Stimulated activated naive CD8-positive, alpha-beta T cell treated with anti-CD3 and anti-CD28 coated beads, Interleukin-15, Interleukin-2, amounts not matched to agents 100 ng/mL and 50 ng/mL, for 24 hours (primary cell): ENCODE data around the gene VSNL1.

ENCODE experiments used
- H3K27ac Mint-ChIP-seq: one replicate; pipeline ENCODE4 v1.8.0; 2021; ENCODE audit warnings: mild to moderate bottlenecking, mixed read lengths
- H3K27me3 Mint-ChIP-seq: one replicate; pipeline ENCODE4 v1.8.0; 2021; ENCODE audit warnings: mixed read lengths
- H3K36me3 Mint-ChIP-seq: one replicate; pipeline ENCODE4 v1.8.0; 2021; ENCODE audit warnings: low read depth, mixed read lengths
- H3K4me1 Mint-ChIP-seq: one replicate; pipeline ENCODE4 v1.8.0; 2021; ENCODE audit warnings: low read depth, mixed read lengths
- H3K4me3 Mint-ChIP-seq: one replicate; pipeline ENCODE4 v1.8.0; 2021; ENCODE audit warnings: mild to moderate bottlenecking, mixed read lengths
- H3K9me3 Mint-ChIP-seq: one replicate; pipeline ENCODE4 v1.8.0; 2021; ENCODE audit warnings: mixed read lengths

VSNL1 gene

GRCh38 chr2:17606851-17607250 is 66.4 kb downstream of the VSNL1 start:
- Mint-ChIP-seq H3K4me1 (no peaks in the 10 kb centered on the region), H3K27me3 (peaks cover 19% of the 10 kb centered on the region), H3K9me3 (no peaks in the 10 kb centered on the region), H3K4me3 (no peak overlapping the region), H3K36me3 (no peaks in the 10 kb centered on the region), H3K27ac (no peak overlapping the region)

DNA sequence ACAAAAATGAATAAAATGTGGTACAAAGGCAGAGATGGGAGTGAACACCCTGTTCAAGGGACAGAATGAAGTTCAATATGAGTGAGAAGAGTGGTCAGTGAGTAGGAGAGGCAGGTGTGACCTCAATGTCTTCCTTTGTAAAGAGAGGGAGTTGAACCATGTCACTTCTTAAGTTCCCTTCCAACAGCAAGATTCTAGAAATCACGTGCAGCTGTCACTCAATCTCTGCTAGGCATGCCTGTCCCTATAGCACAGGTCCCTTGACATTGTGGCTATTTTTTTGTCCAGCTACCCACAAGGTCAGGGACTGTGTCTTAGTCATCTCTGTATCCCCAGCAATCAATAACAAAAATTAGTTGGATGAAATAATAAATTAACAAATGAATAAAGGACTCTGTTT is 66.9 kb downstream of the VSNL1 start:
- Mint-ChIP-seq H3K4me1 (no peaks in the 10 kb centered on the region), H3K27ac (no peak overlapping the region), H3K36me3 (no peaks in the 10 kb centered on the region), H3K4me3 (no peak overlapping the region), H3K9me3 (no peaks in the 10 kb centered on the region), H3K27me3 (peaks cover 19% of the 10 kb centered on the region)

GRCh38 chr2:17608251-17608650 is 67.8 kb downstream of the VSNL1 start:
- Mint-ChIP-seq H3K27ac (no peak overlapping the region), H3K4me3 (no peak overlapping the region), H3K9me3 (no peaks in the 10 kb centered on the region), H3K27me3 (peaks cover 19% of the 10 kb centered on the region), H3K4me1 (no peaks in the 10 kb centered on the region), H3K36me3 (no peaks in the 10 kb centered on the region)

- H3K27ac Mint-ChIP-seq = no peak overlapping the region
- H3K36me3 Mint-ChIP-seq = no peaks in the 10 kb centered on the region
- H3K9me3 Mint-ChIP-seq = no peaks in the 10 kb centered on the region
- H3K27me3 Mint-ChIP-seq = peaks cover 24% of the 10 kb centered on the region
- no peaks in the 10 kb centered on the region for H3K4me1 Mint-ChIP-seq
- H3K4me3 Mint-ChIP-seq = no peak overlapping the region
Observed at GRCh38 chr2:17610521-17610920, 70.0 kb downstream of the VSNL1 start.

DNA sequence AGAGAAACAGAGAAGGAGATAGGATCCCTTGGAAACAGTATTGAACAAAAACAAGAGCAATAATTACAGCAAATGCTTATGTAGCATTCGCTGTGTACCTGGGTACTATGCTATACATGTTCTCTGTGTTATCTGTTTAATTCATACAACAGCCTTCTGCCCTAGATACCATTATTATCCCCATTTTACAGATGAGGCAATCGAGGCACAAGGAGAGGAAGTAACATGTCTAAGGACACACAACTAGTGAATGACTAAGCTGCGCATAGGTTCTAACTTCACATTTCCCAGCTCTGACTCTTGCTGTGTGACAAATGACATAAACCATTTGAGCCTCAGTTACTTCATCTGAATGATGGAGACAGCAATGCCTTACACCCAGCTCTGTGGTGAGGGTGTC is 70.5 kb downstream of the VSNL1 start:
- no peaks in the 10 kb centered on the region for H3K9me3 Mint-ChIP-seq
- H3K27ac Mint-ChIP-seq = no peak overlapping the region
- no peaks in the 10 kb centered on the region for H3K36me3 Mint-ChIP-seq
- H3K4me3 Mint-ChIP-seq = no peak overlapping the region
- peaks cover 24% of the 10 kb centered on the region for H3K27me3 Mint-ChIP-seq
- no peaks in the 10 kb centered on the region for H3K4me1 Mint-ChIP-seq

DNA sequence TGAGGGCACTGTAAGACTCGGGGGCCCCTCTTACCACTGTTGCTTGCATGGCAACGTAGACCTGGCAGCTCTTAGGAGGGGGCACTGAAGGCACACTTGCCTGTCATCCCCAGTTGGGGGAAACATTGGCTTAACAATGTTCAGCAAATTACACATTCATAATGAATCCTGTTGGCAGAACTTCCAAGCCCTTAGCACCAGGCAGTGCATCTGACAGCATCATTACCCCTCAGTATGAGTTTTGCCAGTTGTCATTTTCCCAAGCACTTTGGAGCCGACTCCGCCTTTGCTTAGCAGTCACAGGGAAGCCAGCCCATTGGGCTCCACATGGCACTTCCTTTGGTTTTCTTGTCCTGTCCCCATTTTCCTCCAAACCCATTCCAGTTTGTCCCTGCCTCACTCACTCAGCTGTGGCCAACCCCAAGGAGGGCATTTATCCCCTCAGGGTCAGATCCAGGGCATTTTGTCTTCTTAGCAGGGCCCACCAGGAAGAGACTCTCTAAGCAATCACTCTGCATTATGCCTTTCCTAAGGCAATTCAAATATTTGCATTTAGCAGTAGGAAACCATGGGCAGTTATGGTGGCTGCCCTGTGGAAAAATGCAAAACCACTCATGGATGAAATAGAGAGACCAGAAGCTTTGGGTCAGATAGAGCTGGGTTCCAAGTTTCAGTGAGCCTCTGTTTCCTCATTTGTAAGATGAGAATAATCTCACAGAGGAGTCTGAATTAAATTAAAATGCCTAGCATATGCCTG is 73.9 kb downstream of the VSNL1 start:
- H3K4me3 Mint-ChIP-seq = no peak overlapping the region
- H3K9me3 Mint-ChIP-seq = no peaks in the 10 kb centered on the region
- peaks cover 13% of the 10 kb centered on the region for H3K27me3 Mint-ChIP-seq
- H3K27ac Mint-ChIP-seq = no peak overlapping the region
- H3K4me1 Mint-ChIP-seq = no peaks in the 10 kb centered on the region
- no peaks in the 10 kb centered on the region for H3K36me3 Mint-ChIP-seq

DNA sequence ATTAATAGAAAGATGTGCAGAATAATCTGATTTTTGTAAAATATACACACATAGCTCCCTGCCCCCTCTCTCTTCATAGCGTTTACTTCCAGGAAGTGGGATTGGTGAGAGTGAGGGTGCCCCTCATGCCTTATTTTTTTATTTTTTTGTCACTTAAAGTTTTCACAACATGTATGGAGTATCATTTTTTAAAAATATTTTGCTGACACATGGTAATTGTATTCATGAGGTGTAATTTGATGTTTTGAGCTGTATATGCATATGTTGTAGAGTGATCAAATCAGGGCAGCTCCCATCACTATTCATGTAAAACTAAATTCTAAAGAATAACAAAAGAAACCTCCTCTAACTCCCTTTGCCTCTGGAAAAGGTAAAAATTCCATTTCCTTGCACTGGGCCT is 74.7 kb downstream of the VSNL1 start:
- H3K27me3 Mint-ChIP-seq = peaks cover 13% of the 10 kb centered on the region
- H3K27ac Mint-ChIP-seq = no peak overlapping the region
- H3K9me3 Mint-ChIP-seq = no peaks in the 10 kb centered on the region
- no peaks in the 10 kb centered on the region for H3K4me1 Mint-ChIP-seq
- no peaks in the 10 kb centered on the region for H3K36me3 Mint-ChIP-seq
- H3K4me3 Mint-ChIP-seq = no peak overlapping the region

- Mint-ChIP-seq H3K4me3 (no peak overlapping the region), H3K9me3 (no peaks in the 10 kb centered on the region), H3K4me1 (no peaks in the 10 kb centered on the region), H3K27me3 (peaks cover 11% of the 10 kb centered on the region), H3K36me3 (no peaks in the 10 kb centered on the region), H3K27ac (no peak overlapping the region)
Observed at GRCh38 chr2:17615728-17616351, 75.3 kb downstream of the VSNL1 start.

DNA sequence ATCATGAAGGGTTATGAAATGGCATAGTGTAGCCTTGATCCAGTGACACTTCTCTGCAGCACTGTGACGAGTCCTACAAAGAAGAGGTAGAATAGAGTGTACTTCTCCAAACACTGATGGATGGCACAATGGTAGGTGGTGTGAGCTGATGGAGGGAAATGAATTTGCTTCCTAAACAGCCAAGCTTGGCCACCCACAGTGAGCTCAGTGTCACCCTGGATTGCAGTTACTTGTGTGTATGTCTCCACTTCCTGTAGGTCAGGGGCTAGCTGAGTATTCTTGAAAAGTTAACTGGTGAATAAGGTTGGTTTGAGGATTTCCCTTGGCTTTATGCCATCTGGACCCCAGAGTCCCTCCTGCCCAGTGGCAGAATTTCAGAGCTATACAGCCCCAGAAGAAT is 75.9 kb downstream of the VSNL1 start:
- no peaks in the 10 kb centered on the region for H3K4me1 Mint-ChIP-seq
- H3K4me3 Mint-ChIP-seq = no peak overlapping the region
- peaks cover 17% of the 10 kb centered on the region for H3K27me3 Mint-ChIP-seq

DNA sequence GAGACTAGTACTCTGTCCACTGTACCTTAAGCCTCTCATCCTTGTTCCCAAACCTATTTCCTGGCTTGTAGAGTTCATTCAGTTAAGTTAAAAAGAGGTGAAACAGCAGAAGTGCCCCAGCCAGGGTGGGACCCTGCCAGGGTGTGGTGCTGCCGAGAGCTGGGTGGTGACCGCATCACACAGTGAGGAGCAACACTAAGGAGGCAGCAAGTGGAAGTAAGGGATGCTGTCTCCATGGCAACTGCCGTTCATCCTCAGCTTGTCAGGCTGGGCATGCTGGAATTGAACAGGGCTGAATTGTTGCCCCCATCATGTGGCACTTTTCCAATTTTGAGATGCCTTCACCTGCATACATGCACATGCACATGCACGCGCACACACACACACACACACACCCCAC is 77.0 kb downstream of the VSNL1 start:
- H3K4me3 Mint-ChIP-seq = no peak overlapping the region

More for the DNA sequence above, 75.9 kb downstream of the VSNL1 start:
- Mint-ChIP-seq H3K9me3 (no peaks in the 10 kb centered on the region), H3K36me3 (no peaks in the 10 kb centered on the region), H3K27ac (no peak overlapping the region)

GRCh38 chr2:17617955-17618354 is 77.5 kb downstream of the VSNL1 start:
- H3K27ac Mint-ChIP-seq = no peak overlapping the region
- peaks cover 17% of the 10 kb centered on the region for H3K27me3 Mint-ChIP-seq
- H3K4me1 Mint-ChIP-seq = no peaks in the 10 kb centered on the region
- H3K36me3 Mint-ChIP-seq = no peaks in the 10 kb centered on the region
- no peaks in the 10 kb centered on the region for H3K9me3 Mint-ChIP-seq
- no peak overlapping the region for H3K4me3 Mint-ChIP-seq

More for the DNA sequence above, 77.0 kb downstream of the VSNL1 start:
- Mint-ChIP-seq H3K27ac (no peak overlapping the region), H3K27me3 (peaks cover 17% of the 10 kb centered on the region), H3K36me3 (no peaks in the 10 kb centered on the region), H3K9me3 (no peaks in the 10 kb centered on the region), H3K4me1 (no peaks in the 10 kb centered on the region)

- Mint-ChIP-seq H3K27me3 (peaks cover 12% of the 10 kb centered on the region), H3K27ac (no peak overlapping the region), H3K36me3 (no peaks in the 10 kb centered on the region), H3K9me3 (no peaks in the 10 kb centered on the region), H3K4me3 (no peak overlapping the region), H3K4me1 (no peaks in the 10 kb centered on the region)
Observed at GRCh38 chr2:17620280-17620679, 79.8 kb downstream of the VSNL1 start.

DNA sequence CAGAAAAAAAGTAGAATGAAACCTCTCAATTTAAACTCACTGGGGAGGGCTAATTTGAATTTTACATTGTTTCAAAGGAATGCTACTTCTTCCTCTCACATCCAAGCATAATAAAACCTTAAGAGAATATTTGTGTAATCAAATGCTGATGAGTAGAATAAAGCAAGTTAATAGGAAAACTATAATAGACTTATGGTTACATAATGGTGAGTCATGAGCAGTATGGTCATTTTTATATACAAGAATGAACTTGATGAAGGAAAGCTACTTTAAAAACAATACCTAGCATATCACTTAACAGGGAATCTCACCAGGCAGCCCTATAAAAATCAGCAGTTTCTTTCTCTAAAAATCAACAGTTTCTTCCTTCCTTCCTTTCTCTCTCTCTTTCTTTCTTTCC is 80.3 kb downstream of the VSNL1 start:
- Mint-ChIP-seq H3K9me3 (no peaks in the 10 kb centered on the region), H3K27ac (no peak overlapping the region), H3K36me3 (no peaks in the 10 kb centered on the region), H3K4me3 (no peak overlapping the region), H3K4me1 (no peaks in the 10 kb centered on the region), H3K27me3 (peaks cover 12% of the 10 kb centered on the region)

DNA sequence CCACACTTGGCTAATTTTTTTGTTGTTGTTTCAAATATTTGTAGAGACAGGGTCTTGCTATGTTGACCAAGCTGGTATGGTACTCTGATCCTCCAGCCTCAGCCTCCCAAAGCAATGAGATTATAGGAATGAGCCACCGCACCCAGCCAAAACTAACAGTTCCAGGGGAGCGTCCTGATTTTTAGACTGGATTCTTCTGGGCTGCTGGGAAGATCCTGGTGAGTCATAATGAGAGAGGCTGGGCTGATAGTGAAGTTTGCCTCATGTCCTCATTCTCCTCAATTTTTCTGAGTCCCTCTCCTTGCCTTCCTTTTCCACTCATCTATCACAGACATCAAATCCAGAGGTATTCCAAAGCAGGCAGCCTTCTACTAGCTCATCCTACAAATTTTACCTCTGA is 81.3 kb downstream of the VSNL1 start:
- no peaks in the 10 kb centered on the region for H3K36me3 Mint-ChIP-seq
- peaks cover 12% of the 10 kb centered on the region for H3K27me3 Mint-ChIP-seq
- H3K4me3 Mint-ChIP-seq = no peak overlapping the region
- H3K27ac Mint-ChIP-seq = no peak overlapping the region
- no peaks in the 10 kb centered on the region for H3K4me1 Mint-ChIP-seq
- no peaks in the 10 kb centered on the region for H3K9me3 Mint-ChIP-seq

DNA sequence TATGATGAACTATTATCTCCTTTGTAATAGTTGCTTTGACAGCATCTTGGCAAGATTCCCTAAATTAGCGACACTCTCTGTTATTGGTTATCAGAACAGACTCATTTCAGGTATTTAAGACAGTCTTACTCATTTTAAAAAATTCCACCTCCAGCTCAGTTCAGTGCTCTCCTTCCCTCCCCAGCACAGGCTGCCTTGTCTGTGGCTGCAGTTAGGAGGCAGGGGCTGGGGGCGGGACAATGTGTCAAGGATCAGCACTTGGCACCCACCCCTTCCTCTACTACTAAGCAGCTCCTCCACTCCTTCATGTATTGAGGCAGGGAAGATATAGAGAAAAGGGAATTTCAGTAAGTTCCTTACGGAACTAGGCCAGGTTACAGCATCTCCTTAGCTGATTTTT is 85.0 kb downstream of the VSNL1 start:
- Mint-ChIP-seq H3K27me3 (peaks cover 11% of the 10 kb centered on the region), H3K4me1 (no peaks in the 10 kb centered on the region), H3K27ac (no peak overlapping the region), H3K4me3 (no peak overlapping the region), H3K9me3 (no peaks in the 10 kb centered on the region), H3K36me3 (no peaks in the 10 kb centered on the region)

DNA sequence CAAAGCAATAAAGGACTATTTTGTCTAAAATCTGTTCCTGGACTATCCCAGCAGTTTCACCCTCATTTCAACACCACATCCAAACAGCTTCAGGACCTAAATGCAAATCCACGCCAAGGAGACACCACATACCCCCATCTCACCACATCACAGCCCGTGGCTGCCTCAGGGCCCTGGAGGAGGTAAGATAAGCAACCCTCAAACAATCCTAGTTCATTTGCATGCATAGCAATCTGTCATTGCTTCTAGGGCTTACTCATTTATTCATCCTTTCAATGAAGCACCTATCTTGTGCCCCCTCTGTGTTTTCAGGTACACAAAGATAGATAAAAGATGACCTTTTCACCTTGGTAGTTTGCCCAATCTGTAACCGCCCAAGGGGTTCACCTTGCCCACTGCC is 86.5 kb downstream of the VSNL1 start:
- Mint-ChIP-seq H3K36me3 (no peaks in the 10 kb centered on the region), H3K4me1 (no peaks in the 10 kb centered on the region), H3K27me3 (peaks cover 3% of the 10 kb centered on the region), H3K4me3 (no peak overlapping the region), H3K27ac (no peak overlapping the region), H3K9me3 (no peaks in the 10 kb centered on the region)
